C4-2B (cell line): ENCODE data around the gene TNFRSF11A.

Source experiments
- H3K27ac ChIP-seq: fragments of 450-650 bp; 2 replicates; pipeline ENCODE4 v1.5.1; 2017
- ZFX ChIP-seq: fragments of 450-650 bp; IDR thresholded peaks from 2 replicates; pipeline ENCODE4 v1.6.1; 2017
- TF ChIP-seq, protein P1 (sequence below): fragments of 450-650 bp; conservative IDR thresholded peaks from 2 replicates; pipeline ENCODE4 v1.5.1; 2017; ENCODE audit warnings: mild to moderate bottlenecking

The TNFRSF11A gene

GRCh38 chr18:62346333-62347088 is 21.4 kb downstream of the TNFRSF11A start:
- TF ChIP-seq, protein P1, sequence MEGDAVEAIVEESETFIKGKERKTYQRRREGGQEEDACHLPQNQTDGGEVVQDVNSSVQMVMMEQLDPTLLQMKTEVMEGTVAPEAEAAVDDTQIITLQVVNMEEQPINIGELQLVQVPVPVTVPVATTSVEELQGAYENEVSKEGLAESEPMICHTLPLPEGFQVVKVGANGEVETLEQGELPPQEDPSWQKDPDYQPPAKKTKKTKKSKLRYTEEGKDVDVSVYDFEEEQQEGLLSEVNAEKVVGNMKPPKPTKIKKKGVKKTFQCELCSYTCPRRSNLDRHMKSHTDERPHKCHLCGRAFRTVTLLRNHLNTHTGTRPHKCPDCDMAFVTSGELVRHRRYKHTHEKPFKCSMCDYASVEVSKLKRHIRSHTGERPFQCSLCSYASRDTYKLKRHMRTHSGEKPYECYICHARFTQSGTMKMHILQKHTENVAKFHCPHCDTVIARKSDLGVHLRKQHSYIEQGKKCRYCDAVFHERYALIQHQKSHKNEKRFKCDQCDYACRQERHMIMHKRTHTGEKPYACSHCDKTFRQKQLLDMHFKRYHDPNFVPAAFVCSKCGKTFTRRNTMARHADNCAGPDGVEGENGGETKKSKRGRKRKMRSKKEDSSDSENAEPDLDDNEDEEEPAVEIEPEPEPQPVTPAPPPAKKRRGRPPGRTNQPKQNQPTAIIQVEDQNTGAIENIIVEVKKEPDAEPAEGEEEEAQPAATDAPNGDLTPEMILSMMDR, result no peak
- TF ChIP-seq ZFX, result no peak
- no peak overlapping the region for H3K27ac ChIP-seq

GRCh38 chr18:62347089-62347506 is 22.0 kb downstream of the TNFRSF11A start:
- TF ChIP-seq ZFX, result no peak
- TF ChIP-seq, protein P1, result no peak
- H3K27ac ChIP-seq, result no peak overlapping the region

GRCh38 chr18:62348474-62348873 is 23.4 kb downstream of the TNFRSF11A start:
- no peak overlapping the region for H3K27ac ChIP-seq

DNA sequence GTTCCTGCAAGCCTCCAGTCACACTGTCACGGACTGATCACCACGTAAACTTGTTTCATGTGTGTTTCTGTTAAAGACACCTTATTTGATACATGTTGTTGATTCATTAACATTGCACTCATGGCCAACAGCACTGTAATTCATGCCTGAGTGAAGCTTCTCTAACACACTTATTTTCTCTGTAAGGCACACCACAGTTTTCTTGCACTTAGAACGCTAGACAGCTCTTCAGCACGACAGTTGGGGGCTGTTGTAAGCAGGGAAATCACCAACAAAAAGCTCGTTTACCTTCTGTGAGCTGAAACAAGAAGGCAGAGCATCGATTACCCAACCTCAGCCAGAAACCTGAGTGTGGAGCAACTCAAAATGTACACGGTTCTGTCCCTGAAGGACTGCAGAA is 28.1 kb downstream of the TNFRSF11A start:
- no peak overlapping the region for H3K27ac ChIP-seq
- TF ChIP-seq, protein P1, result no peak
- TF ChIP-seq ZFX, result no peak

More at GRCh38 chr18:62348474-62348873, 23.4 kb downstream of the TNFRSF11A start:
- no peak for TF ChIP-seq ZFX
- TF ChIP-seq, protein P1, result no peak

DNA sequence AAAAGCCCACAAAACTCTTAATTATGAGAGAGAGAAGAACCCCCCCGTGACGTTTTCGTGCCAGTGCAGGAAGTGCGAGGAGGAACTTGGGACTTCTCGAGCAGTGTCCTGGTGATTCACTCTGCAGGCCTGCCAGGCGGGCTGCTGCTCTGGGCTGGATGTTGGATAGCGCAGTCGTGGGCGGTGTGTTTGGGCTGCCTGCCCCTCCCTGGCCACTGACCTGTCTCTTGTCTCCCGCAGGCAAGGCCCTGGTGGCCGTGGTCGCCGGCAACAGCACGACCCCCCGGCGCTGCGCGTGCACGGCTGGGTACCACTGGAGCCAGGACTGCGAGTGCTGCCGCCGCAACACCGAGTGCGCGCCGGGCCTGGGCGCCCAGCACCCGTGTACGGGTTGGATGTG is 29.0 kb downstream of the TNFRSF11A start:
- TF ChIP-seq, protein P1, result no peak
- TF ChIP-seq ZFX, result no peak
- H3K27ac ChIP-seq, result no peak overlapping the region

- TF ChIP-seq, protein P1, result no peak
- no peak for TF ChIP-seq ZFX
- H3K27ac ChIP-seq, result no peak overlapping the region
These were observed 32.1 kb downstream of the TNFRSF11A start for GRCh38 chr18:62357079-62357719.

DNA sequence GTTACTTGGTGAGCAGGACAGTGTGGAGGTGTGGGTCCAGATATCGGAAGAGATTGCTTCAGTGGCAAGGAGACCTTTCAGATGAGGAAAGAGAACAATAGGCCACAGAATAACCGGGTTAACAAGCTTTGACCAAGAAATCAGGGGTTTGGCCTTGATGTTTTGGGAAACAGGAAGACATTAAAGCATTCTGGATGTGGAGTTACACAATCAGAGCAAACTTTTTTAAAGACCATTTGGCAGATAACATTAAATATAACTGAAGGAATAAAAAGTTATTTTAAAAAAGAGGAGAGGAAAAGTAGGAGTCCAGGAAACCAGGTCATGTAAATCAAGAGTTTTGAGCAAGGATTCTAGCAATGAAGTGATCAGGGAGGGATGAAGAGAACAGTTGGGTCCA is 35.7 kb downstream of the TNFRSF11A start:
- no peak overlapping the region for H3K27ac ChIP-seq
- no peak for TF ChIP-seq ZFX
- TF ChIP-seq, protein P1, result no peak
